Coronary artery (tissue), 2 donors: Measurements from ENCODE around the gene VKORC1.
A peak's percentile ranks its signal among the peaks of the same experiment; 100 is the strongest.
"Not testable (repeated sequence)": the region's sequence is repeated elsewhere in the genome, so short reads cannot be mapped to it uniquely, and the experiment has no call there.

ENCODE experiments used
- DNase-seq: peaks from one replicate; pipeline ENCODE4 v3.0.0-alpha.2; 2017; ENCODE audit warnings: low spot score
- H3K27ac ChIP-seq, 2 donors: fragments of 200-600 bp; sonication (generic); one replicate each; pipeline ENCODE4 v1.5.1; 2016 to 2019
- H3K4me3 ChIP-seq: fragments of 200-600 bp; sonication (generic); 2 replicates; pipeline ENCODE4 v1.5.1; 2016; ENCODE audit warnings: mild to moderate bottlenecking, moderate library complexity
- TF ChIP-seq, protein P1 (sequence below): fragments of 200-600 bp; sonication (generic); IDR thresholded peaks from one replicate; pipeline ENCODE4 v1.5.1; 2019; ENCODE audit warnings: antibody characterized with exemption

Gene VKORC1

DNA sequence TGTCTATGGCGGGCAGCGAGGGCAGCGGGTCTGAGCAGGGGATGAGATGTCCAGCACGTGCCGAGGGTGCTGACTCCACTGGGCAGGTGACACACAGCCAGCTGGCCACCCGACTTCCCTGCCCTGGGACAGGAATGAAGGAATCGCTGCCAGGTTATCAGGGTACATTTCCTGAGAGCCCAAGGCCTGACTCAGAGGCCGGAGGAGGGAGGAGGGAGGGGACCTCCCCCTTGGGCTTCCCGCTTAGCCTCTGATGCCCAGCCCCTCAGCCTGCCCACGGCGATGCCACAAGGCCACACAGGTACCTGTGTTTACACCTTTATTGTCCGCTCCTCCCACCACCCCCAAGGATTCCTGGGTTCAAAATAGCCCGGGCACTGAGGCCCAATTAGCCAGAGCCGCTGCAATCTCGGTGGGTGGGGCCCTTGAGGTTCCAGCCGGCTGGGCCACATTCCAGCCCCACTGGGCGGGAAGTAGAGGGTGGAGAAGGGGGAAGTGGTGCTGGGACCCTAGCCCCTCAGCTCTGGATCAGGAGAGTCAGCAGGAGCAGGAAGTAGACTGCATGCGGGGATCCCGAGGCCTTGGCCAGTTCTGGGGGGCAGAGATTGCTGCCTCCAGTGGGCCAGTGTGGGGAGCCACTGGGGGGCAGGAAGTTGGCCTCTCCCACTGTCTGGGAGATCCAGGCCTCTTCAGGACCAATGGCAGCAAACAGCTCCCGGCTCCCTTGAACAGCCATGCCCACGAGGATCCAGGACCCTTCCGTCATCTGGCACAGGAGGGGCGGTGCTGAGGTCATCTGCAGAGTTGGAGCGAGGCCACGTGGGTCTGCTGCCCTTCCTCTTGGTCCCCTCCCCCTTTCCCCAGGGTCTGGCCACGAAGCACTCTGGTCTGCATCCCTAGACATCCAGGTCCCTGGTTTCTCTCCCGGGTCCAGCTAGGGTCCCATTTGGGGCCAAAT, 44.3 kb upstream of the VKORC1 start:
- DNase-seq, result peak; percentile 81

DNA sequence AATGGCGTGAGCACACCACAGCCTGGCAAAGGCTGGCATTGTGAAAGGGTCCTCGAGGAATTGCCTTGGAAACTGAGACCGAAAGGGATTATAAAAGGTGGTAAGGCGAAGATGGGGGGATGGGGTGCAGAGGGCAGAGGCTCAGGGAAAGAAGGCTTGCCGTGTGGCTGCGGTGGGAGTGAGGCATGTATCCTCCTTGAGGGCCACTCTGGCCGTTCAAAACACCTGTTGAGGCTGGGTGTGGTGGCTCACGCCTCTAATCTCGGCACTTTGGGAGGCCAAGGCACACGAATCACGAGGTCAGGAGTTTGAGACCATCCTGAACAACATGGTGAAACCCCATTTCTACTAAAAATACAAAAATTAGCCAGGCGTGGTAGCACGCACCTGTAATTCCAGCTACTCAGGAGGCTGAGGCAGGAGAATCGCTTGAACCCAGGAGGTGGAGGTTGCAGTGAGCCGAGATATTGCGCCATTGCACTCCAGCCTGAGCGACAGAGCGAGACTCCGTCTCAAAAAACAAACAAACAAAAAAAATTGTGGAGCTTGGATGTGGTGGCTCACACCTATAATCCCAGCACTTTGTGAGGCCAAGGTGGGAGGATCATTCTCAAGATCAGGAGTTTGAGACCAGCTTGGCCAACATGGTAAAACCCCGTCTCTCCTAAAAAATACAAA, 42.4 kb upstream of the VKORC1 start:
- DNase-seq, H3K4me3 ChIP-seq, H3K27ac ChIP-seq: not testable (repeated sequence)

More for the DNA sequence above, 44.3 kb upstream of the VKORC1 start:
- peak overlapping the region; percentile 44 for H3K4me3 ChIP-seq
- H3K27ac ChIP-seq, result peak overlapping the region in 1 of 2 donors; percentile 58
- TF ChIP-seq, protein P1, sequence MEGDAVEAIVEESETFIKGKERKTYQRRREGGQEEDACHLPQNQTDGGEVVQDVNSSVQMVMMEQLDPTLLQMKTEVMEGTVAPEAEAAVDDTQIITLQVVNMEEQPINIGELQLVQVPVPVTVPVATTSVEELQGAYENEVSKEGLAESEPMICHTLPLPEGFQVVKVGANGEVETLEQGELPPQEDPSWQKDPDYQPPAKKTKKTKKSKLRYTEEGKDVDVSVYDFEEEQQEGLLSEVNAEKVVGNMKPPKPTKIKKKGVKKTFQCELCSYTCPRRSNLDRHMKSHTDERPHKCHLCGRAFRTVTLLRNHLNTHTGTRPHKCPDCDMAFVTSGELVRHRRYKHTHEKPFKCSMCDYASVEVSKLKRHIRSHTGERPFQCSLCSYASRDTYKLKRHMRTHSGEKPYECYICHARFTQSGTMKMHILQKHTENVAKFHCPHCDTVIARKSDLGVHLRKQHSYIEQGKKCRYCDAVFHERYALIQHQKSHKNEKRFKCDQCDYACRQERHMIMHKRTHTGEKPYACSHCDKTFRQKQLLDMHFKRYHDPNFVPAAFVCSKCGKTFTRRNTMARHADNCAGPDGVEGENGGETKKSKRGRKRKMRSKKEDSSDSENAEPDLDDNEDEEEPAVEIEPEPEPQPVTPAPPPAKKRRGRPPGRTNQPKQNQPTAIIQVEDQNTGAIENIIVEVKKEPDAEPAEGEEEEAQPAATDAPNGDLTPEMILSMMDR, result no peak

DNA sequence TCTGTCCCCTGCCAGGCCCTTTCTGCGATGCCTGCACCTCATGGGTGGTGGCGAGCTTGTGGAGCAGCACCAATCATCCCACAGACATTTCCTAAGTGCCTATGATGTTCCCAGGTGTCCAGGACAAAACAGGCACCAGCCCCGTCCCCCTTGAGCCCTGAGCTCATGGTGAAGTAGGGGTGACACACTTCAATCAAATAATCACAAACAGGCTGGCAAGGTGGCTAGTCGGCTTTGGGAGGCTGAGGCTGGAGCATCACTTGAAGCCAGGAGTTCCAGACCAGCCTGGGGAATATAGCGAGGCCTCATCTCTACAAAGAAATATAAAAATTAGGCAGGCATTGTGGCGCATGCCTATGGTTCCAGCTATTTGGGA, 41.7 kb upstream of the VKORC1 start:
- TF ChIP-seq, protein P1, result no peak
- Histone ChIP-seq H3K4me3 (no peak overlapping the region), H3K27ac (no peak overlapping the region)
- no peak for DNase-seq

DNA sequence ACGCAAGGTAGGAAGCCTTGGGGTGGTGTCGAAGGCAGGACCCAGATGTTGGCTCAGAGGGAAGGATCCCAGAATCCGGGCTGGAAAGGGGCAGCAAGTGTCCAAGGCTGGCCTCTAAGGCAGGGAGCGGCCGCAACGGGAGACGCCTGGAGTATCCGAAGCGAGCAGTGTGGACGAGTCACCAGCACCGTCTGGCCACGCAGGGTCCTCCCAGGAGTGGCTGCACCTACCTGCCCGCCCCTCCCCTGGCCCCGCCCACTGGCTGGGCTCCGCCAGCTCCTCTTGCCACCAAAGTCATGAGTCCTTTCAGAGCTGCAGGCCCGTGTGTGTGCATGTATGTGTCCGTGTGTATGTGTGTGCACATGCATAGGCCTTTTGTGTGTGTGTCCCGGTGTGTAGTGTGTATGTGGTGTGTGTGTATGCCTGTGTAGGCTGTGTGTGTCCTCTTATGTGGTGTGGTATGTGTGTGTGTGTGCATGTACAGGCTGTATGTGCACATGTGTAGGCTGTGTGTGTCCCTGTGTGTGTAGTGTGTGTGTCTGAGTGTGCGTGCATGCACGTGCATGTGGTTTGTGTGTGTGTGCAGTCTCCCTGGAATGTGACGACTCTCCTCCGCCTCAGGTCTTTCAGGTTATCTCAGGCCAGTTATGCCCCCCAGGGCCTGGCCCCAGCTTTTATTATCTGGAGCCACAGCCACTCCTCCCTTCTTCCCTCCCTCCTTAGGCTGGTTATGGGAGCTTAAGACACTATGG, 41.1 kb upstream of the VKORC1 start, which contains the start of gene PRSS8:
Gene PRSS8, minus strand, starts transcription at position 193 of the 752 bp plus-strand sequence. CDS start 229 bp downstream, outside the sequence.
- Histone ChIP-seq H3K27ac (no peak within 1 kb of the TSS), H3K4me3 (no peak within 1 kb of the TSS)
- peak; percentile 68 for DNase-seq
- TF ChIP-seq, protein P1, result no peak

DNA sequence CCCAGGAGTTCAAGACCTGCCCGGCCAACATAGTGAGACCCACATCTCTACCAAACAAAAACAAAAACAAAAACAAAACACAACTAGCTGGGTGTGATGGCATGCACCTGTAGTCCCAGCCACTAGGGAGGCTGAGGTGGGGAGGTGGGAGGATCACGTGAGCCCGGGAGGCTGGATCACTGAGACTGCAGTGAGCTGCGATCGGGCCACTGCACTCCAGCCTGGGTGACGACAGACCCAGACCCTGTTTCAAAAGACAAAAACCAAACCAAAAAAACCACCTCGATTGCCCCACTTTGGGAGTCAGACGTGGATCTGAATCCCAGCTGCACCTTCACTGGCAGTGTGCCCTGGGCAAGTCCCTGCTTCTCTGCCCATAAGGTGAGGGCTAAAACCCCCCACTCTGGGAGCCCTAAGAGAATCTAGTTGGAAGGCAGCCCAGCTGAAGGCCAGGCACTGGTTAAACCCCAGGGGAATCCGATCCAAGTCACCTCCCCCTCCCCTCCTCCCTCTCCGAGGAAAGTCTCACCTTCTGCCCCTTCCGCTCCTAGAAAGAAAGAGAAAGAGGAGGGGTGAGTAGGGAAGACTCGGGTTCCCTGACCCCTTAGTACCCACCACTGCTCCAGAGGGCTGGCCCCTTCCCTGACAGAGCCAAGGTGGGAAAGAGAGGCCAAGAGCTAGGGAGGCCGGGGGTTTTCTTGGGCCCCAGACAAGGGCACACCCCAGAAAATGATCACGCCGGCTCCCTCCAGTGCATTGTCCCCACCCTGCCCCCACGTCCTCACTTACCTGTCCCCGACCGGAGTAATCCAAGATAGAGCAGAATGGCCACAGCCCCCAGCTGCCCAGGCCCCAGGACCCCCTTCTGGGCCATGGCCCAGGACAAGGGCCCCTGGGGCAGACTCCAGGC, 40.3 kb upstream of the VKORC1 start:
- Histone ChIP-seq H3K4me3 (no peak overlapping the region), H3K27ac (no peak overlapping the region)
- no peak for DNase-seq
- TF ChIP-seq, protein P1, result no peak

DNA sequence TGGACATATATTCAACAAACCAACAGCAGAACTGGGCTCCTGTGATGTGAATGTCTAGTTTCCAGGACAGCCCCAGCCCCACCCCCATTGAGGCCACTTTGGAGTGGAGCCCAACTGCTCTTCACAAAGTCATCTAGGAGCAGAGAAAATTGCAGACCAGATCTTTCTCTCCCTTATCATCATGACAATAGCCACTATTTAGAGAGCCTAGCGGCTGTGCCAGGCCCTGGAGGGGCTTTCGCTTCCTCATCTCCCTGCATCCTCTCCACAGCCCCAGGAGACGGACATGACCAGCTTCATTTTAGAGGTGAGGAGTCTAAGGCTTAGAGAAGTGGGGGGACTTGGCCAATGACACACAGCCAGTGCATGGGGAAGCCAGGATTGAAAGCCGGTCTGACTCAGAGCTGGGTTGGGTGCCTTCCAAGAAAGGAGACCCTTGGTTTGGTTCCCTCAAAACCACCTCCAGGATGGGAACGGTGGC, 39.5 kb upstream of the VKORC1 start:
- Histone ChIP-seq H3K27ac (no peak overlapping the region), H3K4me3 (no peak overlapping the region)
- TF ChIP-seq, protein P1, result no peak
- no peak for DNase-seq
